ENCODE measurements around the gene PRIM1. TPM values are rescaled to one million over a fixed set of nuclear protein-coding genes. Genes with fewer than 3 reads are reported as not detected.
A peak's percentile ranks its signal among the peaks of the same experiment; 100 is the strongest.

PRIM1 gene
- total and polyA plus RNA-seq, 10 donors, result 5.2 to 23.0 (median 10.8) TPM

GRCh38 chr12:56721216-56721615 is 30.9 kb downstream of the PRIM1 start:
- Histone ChIP-seq H3K27me3 (replicated peaks in 1 of 7) (no peaks in the 10 kb centered on the region), H3K36me3 (peaks cover 0 to 69% (median 22%) of the 10 kb centered on the region in 6 donors), H3K27ac (peak overlapping the region in 7 of 8 donors; percentile 41 to 97 (median 78)), H3K4me1 (peaks cover 50 to 92% (median 79%) of the 10 kb centered on the region in 6 donors), H3K4me3 (peak overlapping the region in 1 of 8 donors; percentile 98), H3K9me3 (no peaks in the 10 kb centered on the region)
- WGBS, 5 donors, result 45 to 54% (median 49%) methylated on average over 2 of the region's 2 CpGs
- TF ChIP-seq POLR2A (IDR thresholded peaks at IDR 0.05) (no peak), POLR2AphosphoS5 (IDR thresholded peaks at IDR 0.05) (no peak), CTCF (IDR thresholded peaks at IDR 0.05 in 8 of 11, conservative IDR thresholded peaks at IDR 0.05 in 3 of 11) (no peak)
- no peak for DNase-seq
- intact Hi-C loops (cut with DNase I; ENCODE audit: low total_unique reads), result no loop called here

GRCh38 chr12:56720731-56721151 is 31.4 kb downstream of the PRIM1 start:
- no peaks in the 10 kb centered on the region for H3K27me3 ChIP-seq (replicated peaks in 1 of 7)
- peak overlapping the region in 1 of 8 donors; percentile 98 for H3K4me3 ChIP-seq
- H3K4me1 ChIP-seq, result peaks cover 50 to 92% (median 74%) of the 10 kb centered on the region in 6 donors
- no peaks in the 10 kb centered on the region for H3K9me3 ChIP-seq
- DNase-seq, result no peak
- intact Hi-C loops (cut with DNase I; ENCODE audit: low total_unique reads), result no loop called here
- TF ChIP-seq POLR2A (IDR thresholded peaks at IDR 0.05) (no peak), CTCF (IDR thresholded peaks at IDR 0.05 in 8 of 11, conservative IDR thresholded peaks at IDR 0.05 in 3 of 11) (no peak), POLR2AphosphoS5 (IDR thresholded peaks at IDR 0.05) (peak in 1 of 3 donors; percentile 15)
- peak overlapping the region in 7 of 8 donors; percentile 41 to 97 (median 78) for H3K27ac ChIP-seq
- 13 to 40% (median 17%) methylated on average over 1 of the region's 1 CpG for WGBS, 5 donors
- H3K36me3 ChIP-seq, result peaks cover 0 to 74% (median 24%) of the 10 kb centered on the region in 6 donors

GRCh38 chr12:56719056-56719455 is 33.1 kb downstream of the PRIM1 start:
- DNase-seq, result no peak
- Histone ChIP-seq H3K27me3 (replicated peaks in 1 of 7) (no peaks in the 10 kb centered on the region), H3K36me3 (peaks cover 0 to 90% (median 37%) of the 10 kb centered on the region in 6 donors), H3K4me3 (no peak overlapping the region), H3K9me3 (no peaks in the 10 kb centered on the region), H3K4me1 (peaks cover 50 to 97% (median 71%) of the 10 kb centered on the region in 6 donors), H3K27ac (peak overlapping the region in 6 of 8 donors; percentile 6 to 97 (median 52))
- TF ChIP-seq POLR2AphosphoS5 (IDR thresholded peaks at IDR 0.05) (no peak), POLR2A (IDR thresholded peaks at IDR 0.05) (no peak), CTCF (IDR thresholded peaks at IDR 0.05 in 8 of 11, conservative IDR thresholded peaks at IDR 0.05 in 3 of 11) (no peak)
- intact Hi-C loops (cut with DNase I; ENCODE audit: low total_unique reads), result no loop called here

- no peaks in the 10 kb centered on the region for H3K9me3 ChIP-seq
- H3K4me1 ChIP-seq, result peaks cover 49 to 97% (median 67%) of the 10 kb centered on the region in 6 donors
- no peak for TF ChIP-seq CTCF (IDR thresholded peaks at IDR 0.05 in 8 of 11, conservative IDR thresholded peaks at IDR 0.05 in 3 of 11)
- TF ChIP-seq POLR2A (IDR thresholded peaks at IDR 0.05), result no peak
- no peak for TF ChIP-seq POLR2AphosphoS5 (IDR thresholded peaks at IDR 0.05)
- H3K4me3 ChIP-seq, result no peak overlapping the region
- no peak for DNase-seq
- H3K36me3 ChIP-seq, result peaks cover 0 to 95% (median 41%) of the 10 kb centered on the region in 6 donors
- WGBS, 5 donors, result 37 to 50% (median 43%) methylated on average over 4 of the region's 4 CpGs
- intact Hi-C loops (cut with DNase I; ENCODE audit: low total_unique reads), result no loop called here
- H3K27me3 ChIP-seq (replicated peaks in 1 of 7), result no peaks in the 10 kb centered on the region
- H3K27ac ChIP-seq, result peak overlapping the region in 5 of 8 donors; percentile 9 to 97 (median 78)
Observed at GRCh38 chr12:56718636-56719035, 33.5 kb downstream of the PRIM1 start.

Measured in spleen (tissue), 11 donors.